Activated T-helper 1 cell treated with anti-CD3 and anti-CD28 coated beads, Interleukin-2, amount 50 U/mL, for 16 hours (primary cell): ENCODE results near the gene MISP3.

Experiments
- DNase-seq, 2 donors: peaks; one replicate each; pipeline ENCODE4 v3.0.0-alpha.2; 2020; ENCODE audit warnings: low read depth in 1 of 2, low spot score in 1 of 2

The MISP3 gene

GRCh38 chr19:14101003-14101545, 28.5 kb downstream of the MISP3 start:
- no peak for DNase-seq

- no peak for DNase-seq
Observed at GRCh38 chr19:14102102-14102696, 29.6 kb downstream of the MISP3 start.

GRCh38 chr19:14102756-14103155, 30.2 kb downstream of the MISP3 start:
- no peak for DNase-seq

- no peak for DNase-seq
Observed at GRCh38 chr19:14103310-14103709, 30.7 kb downstream of the MISP3 start.

GRCh38 chr19:14105680-14106079, 33.1 kb downstream of the MISP3 start:
- DNase-seq = no peak

- DNase-seq = no peak
Observed at GRCh38 chr19:14106840-14107239, 34.3 kb downstream of the MISP3 start.

- no peak for DNase-seq
Observed at GRCh38 chr19:14107581-14108461, 35.2 kb downstream of the MISP3 start.

GRCh38 chr19:14110650-14111049, 38.1 kb downstream of the MISP3 start:
- DNase-seq = no peak

GRCh38 chr19:14111486-14111885, 38.9 kb downstream of the MISP3 start:
- DNase-seq = no peak

- no peak for DNase-seq
Observed at GRCh38 chr19:14112051-14112808, 39.6 kb downstream of the MISP3 start.

- DNase-seq = no peak
Observed at GRCh38 chr19:14112809-14113385, 40.3 kb downstream of the MISP3 start.

GRCh38 chr19:14113762-14114414, 41.3 kb downstream of the MISP3 start:
- DNase-seq = peak in 1 of 2 donors; percentile 15

- no peak for DNase-seq
Observed at GRCh38 chr19:14114439-14114838, 41.9 kb downstream of the MISP3 start.

- peak in 1 of 2 donors; percentile 34 for DNase-seq
Observed at GRCh38 chr19:14114854-14115253, 42.3 kb downstream of the MISP3 start.

- no peak for DNase-seq
Observed at GRCh38 chr19:14115756-14116155, 43.2 kb downstream of the MISP3 start.

- DNase-seq = no peak
Observed at GRCh38 chr19:14116525-14116917, 43.9 kb downstream of the MISP3 start.

GRCh38 chr19:14116918-14117578, 44.5 kb downstream of the MISP3 start:
- DNase-seq = peak in 1 of 2 donors; percentile 12

- DNase-seq = peak; percentile 95 to 99
Observed at GRCh38 chr19:14117668-14118164, 45.1 kb downstream of the MISP3 start, which contains the start of gene PRKACA. Gene PRKACA (minus strand): TSS chr19:14117762. CDS start chr19:14117547, 215 bp downstream.

- no peak for DNase-seq
Observed at GRCh38 chr19:14118165-14119051, 45.8 kb downstream of the MISP3 start.
